Activated B cell treated with CpG ODN at 0.5 μM for 24 hours (primary cell): ENCODE data around the gene IGIP. TPM values are rescaled to one million over a fixed set of nuclear protein-coding genes. Genes with fewer than 3 reads are reported as not detected.
A peak's percentile ranks its signal among the peaks of the same experiment; 100 is the strongest.

Source experiments
- ATAC-seq: fragments of 200-7000 bp; cut with Tn5 transposase; one replicate; pipeline ENCODE4 v1.10.0; 2021; ENCODE audit warnings: low read depth, mild to moderate bottlenecking, moderate library complexity
- CTCF ChIA-PET: fragments of 350-600 bp; sonication (Branson Sonifier 250); formaldehyde crosslinking; loops from one replicate; lab custom pipeline; 2021; ENCODE audit warnings: antibody characterized with exemption; lab: Charles Lee
- POLR2A ChIA-PET: fragments of 350-600 bp; sonication (Branson Sonifier 250); formaldehyde crosslinking; loops from one replicate; lab custom pipeline; 2021; ENCODE audit warnings: antibody characterized with exemption; lab: Charles Lee
- DNase-seq: peaks from one replicate; pipeline ENCODE4 v3.0.0; 2022
- H3K27ac Mint-ChIP-seq: one replicate; pipeline ENCODE4 v1.8.0; 2020; ENCODE audit warnings: mixed read lengths
- H3K27me3 Mint-ChIP-seq: one replicate; pipeline ENCODE4 v1.8.0; 2021; ENCODE audit warnings: mixed read lengths
- H3K36me3 Mint-ChIP-seq: one replicate; pipeline ENCODE4 v1.8.0; 2021; ENCODE audit warnings: low read depth, mixed read lengths
- H3K4me1 Mint-ChIP-seq: one replicate; pipeline ENCODE4 v1.8.0; 2021; ENCODE audit warnings: mixed read lengths
- H3K4me3 Mint-ChIP-seq: one replicate; pipeline ENCODE4 v1.8.0; 2020; ENCODE audit warnings: mild to moderate bottlenecking, mixed read lengths
- H3K9me3 Mint-ChIP-seq: one replicate; pipeline ENCODE4 v1.8.0; 2020; ENCODE audit warnings: mixed read lengths
- CTCF ChIP-seq: fragments of 200-600 bp; IDR thresholded peaks from one replicate; pipeline ENCODE4 v1.8.0; 2022; ENCODE audit warnings: antibody characterized with exemption, mild to moderate bottlenecking
- intact Hi-C: fragments of 100-400 bp; cut with micrococcal nuclease; formaldehyde crosslinking; loops from one replicate; pipeline ENCODE4 v1.15.1; 2024
- total RNA-seq: library from RNA; stranded (reverse); gene quantifications from 2 replicates; pipeline ENCODE4 v1.2.3, GENCODE V29; 2022

The IGIP gene
- total RNA-seq, 1 donor from 2014 or later = 4.8 TPM

GRCh38 chr5:140113180-140113698 lies 12.5 kb upstream of the IGIP start:
- H3K36me3 Mint-ChIP-seq = peaks cover 3% of the 10 kb centered on the region
- TF ChIP-seq CTCF = no peak
- CTCF ChIA-PET = interaction anchor here (1.0 to 6.2 kb wide), 3 partner anchors 10 to 40 kb away, joined by 3 to 59 read pairs (median 6); no protein-coding TSS in a partner anchor
- DNase-seq (no peak), ATAC-seq (no peak)
- peaks cover 6% of the 10 kb centered on the region for H3K27me3 Mint-ChIP-seq
- peak overlapping the region; percentile 94 for H3K4me3 Mint-ChIP-seq
- POLR2A ChIA-PET = interaction anchor here (0.6 to 1.1 kb wide), 7 partner anchors 31 to 840 kb away, joined by 3 to 9 read pairs (median 3); no protein-coding TSS in a partner anchor
- H3K9me3 Mint-ChIP-seq = no peaks in the 10 kb centered on the region
- intact Hi-C loops = loop anchor here (5.0 to 10.0 kb wide), 3 partner anchors 552 to 721 kb away; partner anchors contain the start of gene WDR55
- H3K27ac Mint-ChIP-seq = peak overlapping the region; percentile 92
- peaks cover 74% of the 10 kb centered on the region for H3K4me1 Mint-ChIP-seq

DNA sequence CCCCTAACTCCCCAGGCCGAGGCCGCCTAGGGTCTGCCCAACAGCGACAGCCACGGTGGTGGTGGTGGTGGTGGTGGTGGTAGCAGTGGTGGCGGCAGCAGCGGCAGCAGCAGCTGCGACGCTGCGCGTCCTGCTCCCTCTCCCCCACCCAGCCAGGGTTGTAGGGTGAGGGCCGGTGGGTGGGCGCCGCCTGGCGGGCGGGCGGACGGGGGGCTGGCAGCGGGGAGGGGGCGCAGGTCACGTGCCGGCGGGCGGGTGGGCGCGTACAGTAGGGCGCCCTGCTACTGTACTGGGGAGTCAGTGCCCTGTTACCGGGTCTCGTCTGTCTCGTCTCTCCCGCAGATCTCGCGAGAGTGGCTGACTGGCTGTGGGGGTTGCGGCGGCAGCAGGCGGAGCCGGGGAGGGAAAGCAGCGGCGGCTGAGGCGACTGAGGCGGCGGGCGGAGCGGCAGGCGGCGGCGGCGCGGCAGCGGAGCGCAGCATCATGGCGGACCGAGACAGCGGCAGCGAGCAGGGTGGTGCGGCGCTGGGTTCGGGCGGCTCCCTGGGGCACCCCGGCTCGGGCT lies 12.0 kb upstream of the IGIP start, which contains the start of gene PURA:
TSS of gene PURA (plus strand) at position 411 of the 565 bp plus-strand sequence. CDS start at position 484, 73 bp downstream.
- H3K4me3 Mint-ChIP-seq = peak within 1 kb of the TSS; percentile 94
- POLR2A ChIA-PET = interaction anchor here (0.6 to 1.9 kb wide), 11 partner anchors 18 to 1736 kb away, joined by 3 to 9 read pairs (median 3); partner anchors contain the start of genes ANKHD1 and CYSTM1
- H3K4me1 Mint-ChIP-seq = peaks cover 72% of the 10 kb centered on the region
- peaks cover 6% of the 10 kb centered on the region for H3K27me3 Mint-ChIP-seq
- H3K36me3 Mint-ChIP-seq = no peaks in the 10 kb centered on the region
- ATAC-seq = peak; percentile 90
- intact Hi-C loops = loop anchor here (1.0 to 10.0 kb wide), 8 partner anchors 17 to 721 kb away; partner anchors contain the start of genes CYSTM1 and WDR55
- CTCF ChIA-PET = interaction anchor here (1.0 to 6.2 kb wide), 3 partner anchors 10 to 41 kb away, joined by 3 to 59 read pairs (median 6); no protein-coding TSS in a partner anchor
- TF ChIP-seq CTCF = no peak
- peak within 1 kb of the TSS; percentile 92 for H3K27ac Mint-ChIP-seq
- peak; percentile 92 for DNase-seq
- no peaks in the 10 kb centered on the region for H3K9me3 Mint-ChIP-seq

- POLR2A ChIA-PET = interaction anchor here (0.5 to 1.9 kb wide), 9 partner anchors 17 to 1745 kb away, joined by 3 to 9 read pairs (median 5); partner anchors contain the start of genes ANKHD1 and CYSTM1
- ATAC-seq (peak; percentile 17), DNase-seq (peak; percentile 49)
- CTCF ChIA-PET = interaction anchor here (1.4 to 6.2 kb wide), 3 partner anchors 30 to 42 kb away, joined by 5 to 59 read pairs (median 6); no protein-coding TSS in a partner anchor
- Mint-ChIP-seq H3K36me3 (no peaks in the 10 kb centered on the region), H3K9me3 (no peaks in the 10 kb centered on the region), H3K4me3 (peak overlapping the region; percentile 94), H3K4me1 (peaks cover 64% of the 10 kb centered on the region), H3K27me3 (peaks cover 2% of the 10 kb centered on the region), H3K27ac (peak overlapping the region; percentile 88)
- TF ChIP-seq CTCF = no peak
- intact Hi-C loops = loop anchor here (1.0 to 10.0 kb wide), 9 partner anchors 7 to 722 kb away; partner anchors contain the start of genes CYSTM1 and WDR55
These were observed 11.2 kb upstream of the IGIP start for GRCh38 chr5:140114341-140115185.

DNA sequence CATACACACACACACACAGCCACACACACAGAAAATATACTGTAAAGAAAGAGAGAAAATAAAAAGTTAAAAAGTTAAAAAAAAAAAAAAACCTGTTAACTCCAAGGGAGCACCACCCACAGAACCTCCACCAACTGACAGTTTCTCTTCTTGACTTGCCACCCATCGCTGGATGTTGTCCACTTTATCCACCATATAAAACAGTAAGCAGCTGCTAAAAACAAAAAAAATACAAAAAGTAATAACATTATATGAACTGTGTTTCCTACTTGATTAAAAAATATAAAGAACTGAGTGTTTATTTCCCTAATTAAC lies 10.6 kb upstream of the IGIP start:
- no peak for TF ChIP-seq CTCF
- DNase-seq (no peak), ATAC-seq (no peak)
- CTCF ChIA-PET = interaction anchor here (1.4 to 6.2 kb wide), 3 partner anchors 29 to 42 kb away, joined by 5 to 59 read pairs (median 5); no protein-coding TSS in a partner anchor
- H3K4me1 Mint-ChIP-seq = peaks cover 61% of the 10 kb centered on the region
- no peaks in the 10 kb centered on the region for H3K9me3 Mint-ChIP-seq
- H3K27ac Mint-ChIP-seq = peak overlapping the region; percentile 88
- H3K4me3 Mint-ChIP-seq = peak overlapping the region; percentile 94
- peaks cover 2% of the 10 kb centered on the region for H3K27me3 Mint-ChIP-seq
- POLR2A ChIA-PET = interaction anchor here (0.7 to 1.9 kb wide), 6 partner anchors 17 to 1746 kb away, joined by 4 to 9 read pairs (median 5); partner anchors contain the start of genes ANKHD1 and CYSTM1
- intact Hi-C loops = loop anchor here (1.0 to 10.0 kb wide), 5 partner anchors 8 to 550 kb away; partner anchors contain the start of gene WDR55
- H3K36me3 Mint-ChIP-seq = no peaks in the 10 kb centered on the region
